ENCODE measurements around the gene ANXA4. TPM values are rescaled to one million over a fixed set of nuclear protein-coding genes. Genes with fewer than 3 reads are reported as not detected.
"Not testable (repeated sequence)": the region's sequence is repeated elsewhere in the genome, so short reads cannot be mapped to it uniquely, and the experiment has no call there.

ANXA4 gene
- total and polyA plus RNA-seq, 5 experiments from 2014 or later: 2.9 to 15.8 (median 8.0) TPM

DNA sequence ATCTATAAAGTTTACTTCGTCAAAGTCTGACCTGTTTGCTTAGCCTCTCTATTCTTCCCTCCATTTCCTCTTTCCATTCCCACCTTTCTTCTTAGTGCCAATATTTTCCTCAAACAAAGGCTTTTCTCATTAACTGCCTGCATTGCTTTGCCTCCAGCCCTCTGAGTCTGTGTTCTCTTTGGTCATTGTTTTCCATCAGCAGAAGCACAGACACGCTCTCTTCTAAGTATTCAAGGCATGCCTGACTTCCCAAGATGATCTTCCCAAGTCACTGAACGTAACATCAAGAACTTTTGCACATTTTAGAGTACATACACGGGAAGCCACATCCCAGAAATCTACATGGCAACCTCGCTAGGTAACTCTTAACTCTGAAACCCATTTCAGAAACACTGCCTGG lies 32.6 kb upstream of the ANXA4 start:
- peaks cover 13 to 34% (median 23%) of the 10 kb centered on the region in 4 donors for H3K4me1 Mint-ChIP-seq
- no peak for ATAC-seq
- H3K9me3 Mint-ChIP-seq: peaks cover 0 to 9% (median 0%) of the 10 kb centered on the region in 9 donors
- no peak overlapping the region for H3K4me3 Mint-ChIP-seq
- peaks cover 0 to 8% (median 0%) of the 10 kb centered on the region in 3 donors for H3K36me3 Mint-ChIP-seq
- POLR2A ChIA-PET: interaction anchor here (1.2 kb wide), 1 partner anchor 80 kb away, joined by 3 read pairs; no protein-coding TSS in a partner anchor
- H3K27ac Mint-ChIP-seq: peak overlapping the region in 3 of 10 donors; percentile 9 to 60 (median 15)
- DNase-seq: no peak
- no peaks in the 10 kb centered on the region for H3K27me3 Mint-ChIP-seq

- Mint-ChIP-seq H3K4me1 (peaks cover 16 to 41% (median 31%) of the 10 kb centered on the region in 4 donors), H3K4me3 (no peak overlapping the region), H3K9me3 (peaks cover 0 to 9% (median 0%) of the 10 kb centered on the region in 9 donors), H3K27ac (peak overlapping the region in 2 of 10 donors; percentile 8 to 9), H3K36me3 (peaks cover 0 to 8% (median 0%) of the 10 kb centered on the region in 3 donors), H3K27me3 (no peaks in the 10 kb centered on the region)
- POLR2A ChIA-PET: interaction anchor here (1.4 to 5.0 kb wide), 3 partner anchors 14 to 68 kb away, joined by 3 to 51 read pairs (median 15); partner anchors contain the start of gene AAK1
- ATAC-seq: no peak
- no peak for DNase-seq
Observed at GRCh38 chr2:69711971-69712370, 30.0 kb upstream of the ANXA4 start.

GRCh38 chr2:69714024-69714423 lies 27.9 kb upstream of the ANXA4 start:
- Mint-ChIP-seq H3K4me1 (peaks cover 15 to 31% (median 23%) of the 10 kb centered on the region in 4 donors), H3K9me3 (peaks cover 0 to 9% (median 0%) of the 10 kb centered on the region in 9 donors), H3K27me3 (no peaks in the 10 kb centered on the region), H3K27ac (peak overlapping the region in 2 of 10 donors; percentile 13 to 37), H3K36me3 (peaks cover 0 to 8% (median 0%) of the 10 kb centered on the region in 3 donors), H3K4me3 (no peak overlapping the region)
- POLR2A ChIA-PET: interaction anchor here (3.2 to 5.0 kb wide), 2 partner anchors 20 to 70 kb away, joined by 15 to 51 read pairs; partner anchors contain the start of gene AAK1
- ATAC-seq (no peak), DNase-seq (no peak)

- H3K9me3 Mint-ChIP-seq, H3K27me3 Mint-ChIP-seq, H3K36me3 Mint-ChIP-seq: not testable (repeated sequence)
- ATAC-seq: peak; percentile 97 to 99
- DNase-seq: peak; percentile 70 to 93 (median 84)
- Mint-ChIP-seq H3K27ac (peak overlapping the region in 7 of 10 donors; percentile 0 to 83 (median 15)), H3K4me3 (peak overlapping the region in 5 of 10 donors; percentile 0 to 58 (median 34)), H3K4me1 (peaks cover 12 to 26% (median 21%) of the 10 kb centered on the region in 4 donors)
- POLR2A ChIA-PET: interaction anchor here (0.6 to 5.0 kb wide), 4 partner anchors 21 to 156 kb away, joined by 3 to 51 read pairs (median 9); partner anchors contain the start of gene AAK1
Observed at GRCh38 chr2:69714539-69715220, 27.3 kb upstream of the ANXA4 start.

DNA sequence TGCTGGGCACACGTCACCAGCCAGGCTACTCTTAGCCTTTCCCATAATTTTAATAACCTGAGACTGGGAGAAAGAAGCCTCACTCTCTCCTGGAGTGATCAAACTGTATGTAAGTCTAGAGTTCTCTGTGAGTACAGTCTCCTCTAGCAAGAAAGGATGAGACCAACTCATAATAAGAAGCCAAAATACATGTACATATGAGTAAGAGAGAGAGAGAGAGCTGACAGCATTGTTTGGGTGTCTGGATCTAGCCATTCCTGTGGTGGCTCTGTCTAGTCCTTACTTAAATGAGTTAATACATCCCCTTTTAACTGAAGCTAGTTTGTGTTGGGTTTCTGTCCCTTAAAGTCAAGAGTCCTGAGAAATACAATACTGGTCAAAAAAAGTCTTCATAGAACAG lies 26.0 kb upstream of the ANXA4 start:
- no peak overlapping the region for H3K27ac Mint-ChIP-seq
- H3K36me3 Mint-ChIP-seq: peaks cover 0 to 5% (median 0%) of the 10 kb centered on the region in 3 donors
- no peaks in the 10 kb centered on the region for H3K27me3 Mint-ChIP-seq
- DNase-seq: no peak
- H3K4me1 Mint-ChIP-seq: peaks cover 14 to 26% (median 21%) of the 10 kb centered on the region in 4 donors
- POLR2A ChIA-PET: interaction anchor here (1.7 kb wide), 1 partner anchor 72 kb away, joined by 10 read pairs; the partner anchor contains the start of gene AAK1
- no peak overlapping the region for H3K4me3 Mint-ChIP-seq
- peaks cover 0 to 5% (median 0%) of the 10 kb centered on the region in 9 donors for H3K9me3 Mint-ChIP-seq
- no peak for ATAC-seq

GRCh38 chr2:69716555-69717120 lies 25.3 kb upstream of the ANXA4 start:
- POLR2A ChIA-PET: interaction anchor here (0.5 to 1.7 kb wide), 4 partner anchors 67 to 199 kb away, joined by 3 to 10 read pairs (median 4); partner anchors contain the start of gene AAK1
- peaks cover 0 to under 1% (median 0%) of the 10 kb centered on the region in 9 donors for H3K9me3 Mint-ChIP-seq
- no peaks in the 10 kb centered on the region for H3K36me3 Mint-ChIP-seq
- H3K27ac Mint-ChIP-seq: peak overlapping the region in 4 of 10 donors; percentile 29 to 60 (median 36)
- H3K4me1 Mint-ChIP-seq: peaks cover 11 to 23% (median 19%) of the 10 kb centered on the region in 4 donors
- no peak overlapping the region for H3K4me3 Mint-ChIP-seq
- no peak for DNase-seq
- ATAC-seq: no peak
- no peaks in the 10 kb centered on the region for H3K27me3 Mint-ChIP-seq

DNA sequence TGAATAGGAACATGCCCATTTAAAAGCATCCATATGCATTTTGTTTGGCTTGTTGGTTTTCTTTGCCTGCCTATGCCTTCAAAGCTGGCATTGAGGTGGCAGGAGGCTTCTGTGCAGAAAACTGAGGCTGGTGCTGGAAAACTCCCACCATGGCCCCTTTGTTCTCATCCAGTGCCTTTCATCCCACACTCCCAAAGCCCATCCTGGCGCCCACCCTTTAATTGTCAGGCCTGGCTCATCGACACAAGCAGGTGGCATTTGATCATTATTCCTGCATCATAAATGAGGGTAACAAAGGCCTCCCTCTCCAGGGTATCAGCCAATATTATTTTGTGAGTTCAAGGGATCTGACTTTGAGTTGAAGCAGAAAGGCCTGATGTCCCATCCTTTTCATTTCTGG lies 24.7 kb upstream of the ANXA4 start:
- Mint-ChIP-seq H3K4me3 (no peak overlapping the region), H3K9me3 (no peaks in the 10 kb centered on the region), H3K36me3 (no peaks in the 10 kb centered on the region), H3K27me3 (no peaks in the 10 kb centered on the region), H3K4me1 (peaks cover 10 to 20% (median 19%) of the 10 kb centered on the region in 4 donors), H3K27ac (peak overlapping the region in 2 of 10 donors; percentile 29 to 43)
- POLR2A ChIA-PET: interaction anchor here (0.5 to 1.7 kb wide), 4 partner anchors 67 to 200 kb away, joined by 3 to 10 read pairs (median 4); partner anchors contain the start of gene AAK1
- ATAC-seq (no peak), DNase-seq (no peak)

- Mint-ChIP-seq H3K4me1 (peaks cover 10 to 18% (median 17%) of the 10 kb centered on the region in 4 donors), H3K27ac (peak overlapping the region in 1 of 10 donors; percentile 25), H3K4me3 (no peak overlapping the region), H3K9me3 (no peaks in the 10 kb centered on the region), H3K27me3 (no peaks in the 10 kb centered on the region), H3K36me3 (no peaks in the 10 kb centered on the region)
- POLR2A ChIA-PET: interaction anchor here (0.9 to 1.1 kb wide), 2 partner anchors 73 to 74 kb away, joined by 4 read pairs; partner anchors contain the start of gene AAK1
- ATAC-seq (no peak), DNase-seq (no peak)
Observed at GRCh38 chr2:69717861-69718273, 24.1 kb upstream of the ANXA4 start.

- Mint-ChIP-seq H3K27ac (peak overlapping the region in 1 of 10 donors; percentile 51), H3K27me3 (no peaks in the 10 kb centered on the region), H3K4me1 (peaks cover 10 to 13% (median 12%) of the 10 kb centered on the region in 4 donors), H3K9me3 (no peaks in the 10 kb centered on the region), H3K36me3 (no peaks in the 10 kb centered on the region), H3K4me3 (no peak overlapping the region)
- POLR2A ChIA-PET: interaction anchor here (0.6 to 1.1 kb wide), 8 partner anchors 31 to 991 kb away, joined by 3 to 8 read pairs (median 4); partner anchors contain the start of gene AAK1
- DNase-seq (no peak), ATAC-seq (no peak)
Observed at GRCh38 chr2:69718338-69718965, 23.5 kb upstream of the ANXA4 start.

DNA sequence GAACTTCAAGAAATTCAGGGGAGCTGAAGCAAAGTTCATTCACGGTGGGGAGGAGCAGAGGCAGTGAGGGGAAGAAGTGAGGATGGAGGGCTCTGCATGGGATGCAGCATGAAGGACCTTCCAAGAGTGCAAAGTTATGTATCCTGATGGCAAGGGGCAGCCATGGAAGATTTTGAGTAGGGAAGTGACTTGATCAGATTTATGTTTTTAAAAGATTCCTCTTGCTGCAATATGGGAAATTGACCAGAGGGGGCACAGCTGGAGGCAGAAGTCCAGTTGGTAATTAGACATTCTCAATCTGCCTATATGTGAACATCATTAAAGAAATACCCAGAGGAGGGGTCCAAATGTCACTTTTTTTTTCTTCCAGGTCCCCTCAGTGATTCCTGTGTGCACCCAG lies 21.5 kb upstream of the ANXA4 start:
- Mint-ChIP-seq H3K9me3 (no peaks in the 10 kb centered on the region), H3K27me3 (no peaks in the 10 kb centered on the region), H3K27ac (no peak overlapping the region), H3K36me3 (no peaks in the 10 kb centered on the region), H3K4me3 (no peak overlapping the region), H3K4me1 (peaks cover 6 to 9% (median 7%) of the 10 kb centered on the region in 4 donors)
- POLR2A ChIA-PET: no interaction called here
- no peak for ATAC-seq
- DNase-seq: no peak

- ATAC-seq (no peak), DNase-seq (no peak)
- no peak overlapping the region for H3K27ac Mint-ChIP-seq
- POLR2A ChIA-PET: no interaction called here
- peaks cover 6 to 8% (median 7%) of the 10 kb centered on the region in 4 donors for H3K4me1 Mint-ChIP-seq
- H3K27me3 Mint-ChIP-seq: no peaks in the 10 kb centered on the region
- H3K9me3 Mint-ChIP-seq: no peaks in the 10 kb centered on the region
- no peaks in the 10 kb centered on the region for H3K36me3 Mint-ChIP-seq
- H3K4me3 Mint-ChIP-seq: no peak overlapping the region
Observed at GRCh38 chr2:69721022-69721421, 20.9 kb upstream of the ANXA4 start.

GRCh38 chr2:69723791-69724190 lies 18.1 kb upstream of the ANXA4 start:
- DNase-seq (no peak), ATAC-seq (no peak)
- Mint-ChIP-seq H3K36me3 (no peaks in the 10 kb centered on the region), H3K4me3 (no peak overlapping the region), H3K27me3 (no peaks in the 10 kb centered on the region), H3K27ac (no peak overlapping the region), H3K9me3 (no peaks in the 10 kb centered on the region), H3K4me1 (peaks cover 4 to 8% (median 6%) of the 10 kb centered on the region in 4 donors)
- POLR2A ChIA-PET: interaction anchor here (1.0 kb wide), 1 partner anchor 79 kb away, joined by 4 read pairs; no protein-coding TSS in a partner anchor

All from naive thymus-derived CD8-positive, alpha-beta T cell (primary cell).